Thyroid gland (tissue), 4 donors: ENCODE results near the gene MAP10. TPM values are rescaled to one million over a fixed set of nuclear protein-coding genes. Genes with fewer than 3 reads are reported as not detected.

Experiments used
- DNase-seq, 2 donors: peaks; one replicate each; pipeline ENCODE4 v3.0.0-alpha.2; 2019
- H3K27ac ChIP-seq, 3 donors: fragments of 200-600 bp; sonication (generic); 1 replicate in 2 of 3; 2 replicates in 1 of 3; pipeline ENCODE4 v1.5.1; 2016 to 2019; ENCODE audit warnings: mild to moderate bottlenecking in 1 of 3, moderate library complexity in 1 of 3
- H3K27me3 ChIP-seq: fragments of 200-600 bp; sonication (generic); one replicate; pipeline ENCODE4 v1.5.1; 2019
- H3K36me3 ChIP-seq, 2 donors: fragments of 200-600 bp; sonication (generic); one replicate each; pipeline ENCODE4 v1.5.1; 2016 to 2019
- H3K4me1 ChIP-seq, 2 donors: fragments of 200-600 bp; sonication (generic); one replicate each; pipeline ENCODE4 v1.5.1; 2017 to 2019
- H3K4me3 ChIP-seq, 3 donors: fragments of 200-600 bp; sonication (generic); replicated peaks in 1 of 3; 1 replicate in 2 of 3; 2 replicates in 1 of 3; pipeline ENCODE4 v1.5.1; 2016; ENCODE audit warnings: mild to moderate bottlenecking in 1 of 3
- H3K9me3 ChIP-seq: fragments of 200-600 bp; sonication (generic); one replicate; pipeline ENCODE4 v1.5.1; 2017
- POLR2A ChIP-seq, 2 donors: fragments of 450-650 bp; IDR thresholded peaks; one replicate each; pipeline ENCODE4 v1.6.1; 2017; ENCODE audit warnings: antibody characterized with exemption in 2 of 2, mild to moderate bottlenecking in 2 of 2, moderate library complexity in 1 of 2
- WGBS, 2 donors: methylation state at CpG; one replicate each; pipeline ENCODE4 v1.1.5; 2017; 5-methylcytosine and 5-hydroxymethylcytosine counted together
- intact Hi-C: fragments of 100-400 bp; cut with DNase I; formaldehyde crosslinking; loops from one replicate; pipeline ENCODE4 v1.15.1; 2023
- total RNA-seq, 4 donors: library from RNA; depleted of rRNA; stranded (reverse); fragments of >200 nt; gene quantifications; one replicate each; pipeline ENCODE4 v1.2.3, GENCODE V29; 2016
- TF ChIP-seq, protein P1 (sequence below), 6 experiments: fragments of 200-600 bp in 3 of 6; fragments of 450-650 bp in 3 of 6; sonication (generic) in 3 of 6; IDR thresholded peaks; one replicate each; pipeline ENCODE4 v1.5.1; 2016 to 2019; ENCODE audit warnings: antibody characterized with exemption in 6 of 6, mild to moderate bottlenecking in 2 of 6, inconsistent platforms in 1 of 6, moderate library complexity in 1 of 6

The MAP10 gene
- total RNA-seq, 4 donors from 2014 or later: 3.8 to 6.6 (median 4.8) TPM

DNA sequence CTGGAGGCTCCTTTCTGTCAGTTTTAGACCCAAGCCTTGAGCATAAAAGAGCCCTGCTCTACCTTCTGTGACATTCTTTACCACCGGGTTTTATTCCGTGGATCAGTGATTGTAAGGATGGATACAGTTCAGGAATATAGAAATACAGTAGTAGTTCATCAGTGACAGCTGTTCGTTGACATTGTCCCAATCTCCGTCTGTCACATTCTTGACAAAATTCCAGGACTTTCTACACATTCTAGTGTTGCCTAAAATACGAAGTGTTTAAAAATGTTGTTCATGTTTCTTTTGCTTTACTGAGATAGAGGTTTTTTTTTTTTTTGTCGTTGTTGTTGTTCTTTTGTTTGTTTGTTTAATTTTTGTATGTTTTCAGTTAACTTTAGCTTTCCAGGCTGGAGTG, 29.9 kb downstream of the MAP10 start:
- Histone ChIP-seq H3K9me3 (no peaks in the 10 kb centered on the region), H3K36me3 (no peaks in the 10 kb centered on the region), H3K4me3 (no peak overlapping the region), H3K4me1 (no peaks in the 10 kb centered on the region), H3K27ac (no peak overlapping the region), H3K27me3 (no peaks in the 10 kb centered on the region)
- 78 to 79% methylated on average over 6 of the region's 6 CpGs for whole genome bisulfite sequencing, 2 donors
- DNase-seq: no peak
- TF ChIP-seq, protein P1, sequence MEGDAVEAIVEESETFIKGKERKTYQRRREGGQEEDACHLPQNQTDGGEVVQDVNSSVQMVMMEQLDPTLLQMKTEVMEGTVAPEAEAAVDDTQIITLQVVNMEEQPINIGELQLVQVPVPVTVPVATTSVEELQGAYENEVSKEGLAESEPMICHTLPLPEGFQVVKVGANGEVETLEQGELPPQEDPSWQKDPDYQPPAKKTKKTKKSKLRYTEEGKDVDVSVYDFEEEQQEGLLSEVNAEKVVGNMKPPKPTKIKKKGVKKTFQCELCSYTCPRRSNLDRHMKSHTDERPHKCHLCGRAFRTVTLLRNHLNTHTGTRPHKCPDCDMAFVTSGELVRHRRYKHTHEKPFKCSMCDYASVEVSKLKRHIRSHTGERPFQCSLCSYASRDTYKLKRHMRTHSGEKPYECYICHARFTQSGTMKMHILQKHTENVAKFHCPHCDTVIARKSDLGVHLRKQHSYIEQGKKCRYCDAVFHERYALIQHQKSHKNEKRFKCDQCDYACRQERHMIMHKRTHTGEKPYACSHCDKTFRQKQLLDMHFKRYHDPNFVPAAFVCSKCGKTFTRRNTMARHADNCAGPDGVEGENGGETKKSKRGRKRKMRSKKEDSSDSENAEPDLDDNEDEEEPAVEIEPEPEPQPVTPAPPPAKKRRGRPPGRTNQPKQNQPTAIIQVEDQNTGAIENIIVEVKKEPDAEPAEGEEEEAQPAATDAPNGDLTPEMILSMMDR (IDR thresholded peaks at IDR 0.05): no peak
- TF ChIP-seq POLR2A (IDR thresholded peaks at IDR 0.05): no peak
- intact Hi-C loops: no loop called here

DNA sequence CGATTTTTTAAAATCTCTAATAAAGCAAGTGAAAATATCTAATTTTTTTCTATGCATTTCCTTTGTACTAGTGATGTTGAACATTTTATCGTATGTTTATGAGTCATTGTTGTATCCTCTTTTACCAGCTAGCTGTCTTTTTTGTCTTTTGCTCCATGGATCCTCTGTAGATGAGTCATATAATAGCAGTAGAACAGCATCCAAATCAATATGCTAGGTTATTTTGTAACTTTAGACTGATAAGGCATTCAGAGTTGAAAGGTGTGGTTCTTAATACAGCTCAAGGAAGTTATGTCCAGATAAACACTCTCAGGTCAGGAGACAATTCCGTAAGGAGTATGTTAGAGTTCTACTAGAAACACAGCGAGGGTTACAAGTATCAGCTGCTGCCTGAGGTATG, 31.9 kb downstream of the MAP10 start:
- no peak overlapping the region for H3K4me3 ChIP-seq
- TF ChIP-seq POLR2A (IDR thresholded peaks at IDR 0.05): no peak
- TF ChIP-seq, protein P1 (IDR thresholded peaks at IDR 0.05): no peak
- H3K27ac ChIP-seq: no peak overlapping the region
- H3K9me3 ChIP-seq: no peaks in the 10 kb centered on the region
- WGBS, 2 donors: 87% methylated on average over 4 of the region's 4 CpGs
- intact Hi-C loops: no loop called here
- DNase-seq: no peak
- H3K27me3 ChIP-seq: no peaks in the 10 kb centered on the region
- no peaks in the 10 kb centered on the region for H3K36me3 ChIP-seq
- H3K4me1 ChIP-seq: no peaks in the 10 kb centered on the region

DNA sequence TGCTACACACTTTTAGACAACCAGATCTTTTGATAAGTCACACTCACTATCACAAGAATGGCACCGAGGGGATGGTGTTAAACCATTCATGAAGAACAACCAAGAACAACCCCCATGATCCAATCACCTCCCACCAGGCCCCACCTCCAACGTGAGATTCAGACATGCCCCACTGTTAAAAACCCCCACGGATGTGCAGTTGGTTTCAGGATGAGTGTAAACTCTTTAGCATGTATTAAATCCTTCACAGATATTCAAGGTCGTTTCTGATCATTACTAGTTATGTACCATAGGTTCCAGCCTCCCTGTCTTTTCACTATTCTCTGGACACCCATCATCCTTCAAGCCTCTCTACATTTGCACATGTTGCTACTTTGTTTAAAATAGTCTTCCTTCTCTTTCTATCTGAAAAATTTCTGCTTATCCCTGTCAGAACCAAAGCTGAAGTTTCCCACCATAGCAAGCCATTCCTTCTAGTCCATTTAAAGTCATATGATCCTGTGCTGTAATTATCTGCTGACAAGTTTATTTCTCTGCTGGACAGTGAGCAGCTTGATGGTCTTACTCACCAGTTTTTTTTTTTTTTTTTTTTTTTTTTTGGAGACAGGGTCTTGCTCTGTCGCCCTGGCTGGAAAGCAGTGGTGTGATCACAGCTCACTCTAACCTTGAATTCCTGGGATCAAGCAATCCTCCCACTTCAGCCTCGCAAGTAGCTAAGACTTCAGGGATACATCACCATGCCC, 36.8 kb downstream of the MAP10 start:
- Histone ChIP-seq H3K9me3 (no peaks in the 10 kb centered on the region), H3K4me3 (no peak overlapping the region), H3K27me3 (no peaks in the 10 kb centered on the region), H3K27ac (no peak overlapping the region), H3K36me3 (no peaks in the 10 kb centered on the region), H3K4me1 (no peaks in the 10 kb centered on the region)
- 78 to 90% methylated on average over 6 of the region's 6 CpGs for WGBS, 2 donors
- TF ChIP-seq POLR2A (IDR thresholded peaks at IDR 0.05): no peak
- TF ChIP-seq, protein P1 (IDR thresholded peaks at IDR 0.05): no peak
- no peak for DNase-seq
- intact Hi-C loops: no loop called here

DNA sequence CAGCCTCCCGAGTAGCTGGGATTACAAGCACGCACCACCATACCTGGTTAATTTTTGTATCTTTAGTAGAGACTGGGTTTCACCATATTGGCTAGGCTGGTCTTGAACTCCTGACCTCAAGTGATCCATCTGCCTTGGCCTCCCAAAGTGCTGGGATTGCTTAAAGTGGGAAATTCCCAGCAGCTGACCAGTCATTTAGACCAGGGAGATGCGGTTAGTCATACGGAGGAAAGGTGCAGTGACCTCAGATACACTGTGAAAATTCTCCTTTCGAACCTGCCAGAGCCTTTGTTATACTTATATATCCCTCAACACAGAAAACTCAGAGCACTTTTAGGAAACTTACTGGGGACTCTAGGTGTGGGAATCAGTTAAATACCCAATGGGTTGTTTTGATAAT, 39.6 kb downstream of the MAP10 start:
- Histone ChIP-seq H3K27ac (no peak overlapping the region), H3K36me3 (no peaks in the 10 kb centered on the region), H3K27me3 (no peaks in the 10 kb centered on the region), H3K9me3 (no peaks in the 10 kb centered on the region), H3K4me1 (no peaks in the 10 kb centered on the region), H3K4me3 (no peak overlapping the region)
- 94 to 99% methylated on average over 5 of the region's 5 CpGs for WGBS, 2 donors
- DNase-seq: no peak
- TF ChIP-seq, protein P1 (IDR thresholded peaks at IDR 0.05): no peak
- TF ChIP-seq POLR2A (IDR thresholded peaks at IDR 0.05): no peak
- intact Hi-C loops: no loop called here

DNA sequence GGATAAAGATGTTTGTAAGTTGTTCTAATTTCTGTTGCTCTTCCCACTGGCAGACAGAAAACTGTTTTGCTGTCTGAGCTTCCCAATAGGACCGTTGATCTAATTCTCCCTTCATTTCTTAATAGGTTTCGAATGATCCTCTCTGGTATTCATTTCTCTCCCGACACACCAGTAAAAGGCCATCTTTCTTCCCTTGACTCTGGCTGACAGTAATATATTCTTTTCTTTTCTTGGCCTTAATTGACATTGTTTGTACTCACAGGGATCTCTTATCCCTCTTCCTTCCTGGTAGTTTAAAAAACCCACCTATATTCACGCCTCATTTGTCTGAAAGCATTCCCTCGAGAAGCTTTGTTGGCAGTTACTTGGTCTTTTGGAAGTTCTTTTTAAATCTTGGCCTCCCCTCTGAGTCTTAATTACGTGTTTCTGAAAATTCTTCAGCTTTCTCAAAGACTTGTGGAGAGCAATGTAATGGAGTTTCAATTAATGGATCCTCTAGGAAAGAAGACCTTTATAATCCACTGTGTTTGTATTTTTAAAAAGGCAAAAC, 40.3 kb downstream of the MAP10 start:
- TF ChIP-seq, protein P1 (IDR thresholded peaks at IDR 0.05): no peak
- no peak for TF ChIP-seq POLR2A (IDR thresholded peaks at IDR 0.05)
- 62 to 66% methylated on average over 6 of the region's 6 CpGs for WGBS, 2 donors
- Histone ChIP-seq H3K27ac (no peak overlapping the region), H3K27me3 (no peaks in the 10 kb centered on the region), H3K9me3 (no peaks in the 10 kb centered on the region), H3K4me3 (no peak overlapping the region), H3K4me1 (no peaks in the 10 kb centered on the region), H3K36me3 (no peaks in the 10 kb centered on the region)
- no peak for DNase-seq
- intact Hi-C loops: no loop called here
